Head of caudate nucleus (tissue), 42 donors: ENCODE data around the gene KANSL3.

Experiments used
- DNase-seq, 42 donors: peaks; one replicate each; pipeline versions ENCODE4 v3.0.0 to v3.0.0-alpha.2; 2020 to 2021; ENCODE audit warnings: mixed read lengths in 7 of 42
- intact Hi-C: fragments of 100-400 bp; cut with DNase I; formaldehyde crosslinking; loops from one replicate; pipeline ENCODE4 v1.15.0; 2022

KANSL3 gene

GRCh38 chr2:96550787-96551604 is 87.1 kb downstream of the KANSL3 start:
- peak in 1 of 42 donors; percentile 11 for DNase-seq
- intact Hi-C loops = no loop called here

- DNase-seq = peak in 1 of 42 donors; percentile 10
- intact Hi-C loops = no loop called here
Observed at GRCh38 chr2:96549967-96550786, 87.9 kb downstream of the KANSL3 start.

GRCh38 chr2:96549466-96549785 is 88.7 kb downstream of the KANSL3 start:
- DNase-seq = peak in 1 of 42 donors; percentile 9

GRCh38 chr2:96548558-96549465 is 89.3 kb downstream of the KANSL3 start:
- peak in 1 of 42 donors; percentile 23 for DNase-seq
- intact Hi-C loops = no loop called here

More at GRCh38 chr2:96549466-96549785, 88.7 kb downstream of the KANSL3 start:
- intact Hi-C loops = no loop called here

GRCh38 chr2:96547731-96548171 is 90.4 kb downstream of the KANSL3 start:
- DNase-seq = peak in 1 of 42 donors; percentile 12
- intact Hi-C loops = no loop called here

- DNase-seq = no peak
- intact Hi-C loops = no loop called here
Observed at GRCh38 chr2:96547203-96547641, 90.9 kb downstream of the KANSL3 start.

- DNase-seq = no peak
- intact Hi-C loops = no loop called here
Observed at GRCh38 chr2:96546797-96547196, 91.3 kb downstream of the KANSL3 start.

- intact Hi-C loops = no loop called here
- DNase-seq = no peak
Observed at GRCh38 chr2:96546321-96546720, 91.8 kb downstream of the KANSL3 start.
